Astrocyte (in vitro differentiated cells and primary cell): ENCODE data around the gene SORL1. TPM values are rescaled to one million over a fixed set of nuclear protein-coding genes. Genes with fewer than 3 reads are reported as not detected.
A peak's percentile ranks its signal among the peaks of the same experiment; 100 is the strongest.

Experiments used
- DNase-seq: peaks from one replicate; pipeline ENCODE4 v3.0.0-alpha.2; 2010; ENCODE audit warnings: low read depth
- FAIRE-seq: peaks from 2 replicates; lab custom pipeline; 2011; peaks lifted over from hg19 to GRCh38; lab: Jason Lieb, UNC
- H2AFZ ChIP-seq: 2 replicates; pipeline ENCODE4 v1.6.0; 2012; ENCODE audit warnings: low read depth, low read length, inconsistent platforms
- H3K27ac ChIP-seq: 2 replicates; pipeline ENCODE4 v1.5.1; 2011; ENCODE audit warnings: low read depth, low read length, inconsistent platforms
- H3K27me3 ChIP-seq: 2 replicates; pipeline ENCODE4 v1.6.0; 2011; ENCODE audit warnings: low read length, inconsistent platforms; ENCODE audit not compliant: insufficient read depth
- H3K36me3 ChIP-seq: 2 replicates; pipeline ENCODE4 v1.5.1; 2011; ENCODE audit warnings: low read length, inconsistent platforms; ENCODE audit not compliant: insufficient read depth
- H3K4me1 ChIP-seq: 2 replicates; pipeline ENCODE4 v1.5.1; 2011; ENCODE audit warnings: low read length, inconsistent platforms; ENCODE audit not compliant: insufficient read depth
- H3K4me2 ChIP-seq: 2 replicates; pipeline ENCODE4 v1.6.0; 2012; ENCODE audit warnings: low read length, inconsistent platforms
- H3K4me3 ChIP-seq: 2 replicates; pipeline ENCODE4 v1.5.1; 2011; ENCODE audit warnings: low read depth, mild to moderate bottlenecking, low read length, inconsistent platforms; ENCODE audit not compliant: insufficient read depth
- H3K79me2 ChIP-seq: 2 replicates; pipeline ENCODE4 v1.6.0; 2012; ENCODE audit warnings: mild to moderate bottlenecking, low read length, inconsistent platforms; ENCODE audit not compliant: insufficient read depth
- H3K9ac ChIP-seq: 2 replicates; pipeline ENCODE4 v1.6.0; 2012; ENCODE audit warnings: mild to moderate bottlenecking, low read length, inconsistent platforms
- H3K9me3 ChIP-seq: 2 replicates; pipeline ENCODE4 v1.5.1; 2012; ENCODE audit warnings: low read depth, mild to moderate bottlenecking, low read length, inconsistent platforms; ENCODE audit not compliant: insufficient read depth
- H4K20me1 ChIP-seq: 2 replicates; pipeline ENCODE4 v1.6.0; 2012; ENCODE audit warnings: low read length, inconsistent platforms; ENCODE audit not compliant: insufficient read depth
- H3K27ac Mint-ChIP-seq: one replicate; pipeline ENCODE4 v1.8.0; 2021; ENCODE audit warnings: mild to moderate bottlenecking, mixed read lengths; ENCODE audit not compliant: unreplicated experiment
- H3K27me3 Mint-ChIP-seq: one replicate; pipeline ENCODE4 v1.8.0; 2021; ENCODE audit warnings: low read depth, mixed read lengths; ENCODE audit not compliant: unreplicated experiment
- H3K36me3 Mint-ChIP-seq: one replicate; pipeline ENCODE4 v1.8.0; 2021; ENCODE audit warnings: low read depth, mixed read lengths; ENCODE audit not compliant: unreplicated experiment
- H3K4me1 Mint-ChIP-seq: one replicate; pipeline ENCODE4 v1.8.0; 2021; ENCODE audit warnings: low read depth, mixed read lengths; ENCODE audit not compliant: unreplicated experiment
- H3K4me3 Mint-ChIP-seq: one replicate; pipeline ENCODE4 v1.8.0; 2021; ENCODE audit warnings: mild to moderate bottlenecking, moderate library complexity, mixed read lengths; ENCODE audit not compliant: unreplicated experiment
- H3K9me3 Mint-ChIP-seq: one replicate; pipeline ENCODE4 v1.8.0; 2021; ENCODE audit warnings: mild to moderate bottlenecking, mixed read lengths; ENCODE audit not compliant: unreplicated experiment
- EZH2 ChIP-seq: IDR thresholded peaks from 2 replicates; pipeline ENCODE4 v1.6.1; 2012; ENCODE audit warnings: mild to moderate bottlenecking, low read length, inconsistent platforms; ENCODE audit not compliant: insufficient read depth
- total RNA-seq: library from RNA; stranded (reverse); gene quantifications from 2 replicates; pipeline ENCODE4 v1.2.1, GENCODE V29; 2021
- TF ChIP-seq, protein P1 (sequence below): IDR thresholded peaks from 2 replicates; pipeline ENCODE4 v1.5.1; 2011; ENCODE audit warnings: low read depth, mild to moderate bottlenecking, inconsistent platforms, low read length, moderate library complexity; ENCODE audit not compliant: insufficient read depth

The SORL1 gene
- total RNA-seq, 1 donor from 2014 or later: 4.1 TPM

DNA sequence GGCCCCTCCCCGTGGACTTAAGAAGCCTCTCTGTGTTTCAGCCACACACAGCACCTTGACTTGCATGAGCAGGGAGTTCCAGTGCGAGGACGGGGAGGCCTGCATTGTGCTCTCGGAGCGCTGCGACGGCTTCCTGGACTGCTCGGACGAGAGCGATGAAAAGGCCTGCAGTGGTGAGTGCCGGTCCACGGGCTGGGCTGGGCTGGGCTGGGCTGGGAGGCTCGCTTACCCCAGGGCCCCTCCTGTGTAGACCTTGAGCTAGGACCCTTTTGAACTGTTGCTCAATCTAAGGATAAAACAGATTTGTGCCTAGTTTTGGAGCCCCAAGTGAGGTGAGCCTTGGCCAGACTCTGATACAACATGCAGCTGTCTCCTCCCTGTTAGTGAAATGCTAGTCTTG, 152.0 kb downstream of the SORL1 start:
- Mint-ChIP-seq H3K27me3 (no peaks in the 10 kb centered on the region), H3K4me3 (no peak overlapping the region), H3K9me3 (peaks cover 3% of the 10 kb centered on the region), H3K4me1 (no peaks in the 10 kb centered on the region), H3K36me3 (peaks cover 10% of the 10 kb centered on the region), H3K27ac (no peak overlapping the region)
- Histone ChIP-seq H3K27me3 (peaks cover 7% of the 10 kb centered on the region), H3K4me2 (no peak overlapping the region), H2AFZ (no peak overlapping the region), H3K4me3 (no peak overlapping the region), H3K9ac (no peak overlapping the region), H3K79me2 (no peaks in the 10 kb centered on the region), H3K36me3 (no peaks in the 10 kb centered on the region), H4K20me1 (no peaks in the 10 kb centered on the region), H3K9me3 (no peaks in the 10 kb centered on the region), H3K4me1 (no peaks in the 10 kb centered on the region), H3K27ac (no peak overlapping the region)
- no peak for TF ChIP-seq EZH2
- TF ChIP-seq, protein P1, sequence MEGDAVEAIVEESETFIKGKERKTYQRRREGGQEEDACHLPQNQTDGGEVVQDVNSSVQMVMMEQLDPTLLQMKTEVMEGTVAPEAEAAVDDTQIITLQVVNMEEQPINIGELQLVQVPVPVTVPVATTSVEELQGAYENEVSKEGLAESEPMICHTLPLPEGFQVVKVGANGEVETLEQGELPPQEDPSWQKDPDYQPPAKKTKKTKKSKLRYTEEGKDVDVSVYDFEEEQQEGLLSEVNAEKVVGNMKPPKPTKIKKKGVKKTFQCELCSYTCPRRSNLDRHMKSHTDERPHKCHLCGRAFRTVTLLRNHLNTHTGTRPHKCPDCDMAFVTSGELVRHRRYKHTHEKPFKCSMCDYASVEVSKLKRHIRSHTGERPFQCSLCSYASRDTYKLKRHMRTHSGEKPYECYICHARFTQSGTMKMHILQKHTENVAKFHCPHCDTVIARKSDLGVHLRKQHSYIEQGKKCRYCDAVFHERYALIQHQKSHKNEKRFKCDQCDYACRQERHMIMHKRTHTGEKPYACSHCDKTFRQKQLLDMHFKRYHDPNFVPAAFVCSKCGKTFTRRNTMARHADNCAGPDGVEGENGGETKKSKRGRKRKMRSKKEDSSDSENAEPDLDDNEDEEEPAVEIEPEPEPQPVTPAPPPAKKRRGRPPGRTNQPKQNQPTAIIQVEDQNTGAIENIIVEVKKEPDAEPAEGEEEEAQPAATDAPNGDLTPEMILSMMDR: no peak
- no peak for DNase-seq
- no peak for FAIRE-seq

DNA sequence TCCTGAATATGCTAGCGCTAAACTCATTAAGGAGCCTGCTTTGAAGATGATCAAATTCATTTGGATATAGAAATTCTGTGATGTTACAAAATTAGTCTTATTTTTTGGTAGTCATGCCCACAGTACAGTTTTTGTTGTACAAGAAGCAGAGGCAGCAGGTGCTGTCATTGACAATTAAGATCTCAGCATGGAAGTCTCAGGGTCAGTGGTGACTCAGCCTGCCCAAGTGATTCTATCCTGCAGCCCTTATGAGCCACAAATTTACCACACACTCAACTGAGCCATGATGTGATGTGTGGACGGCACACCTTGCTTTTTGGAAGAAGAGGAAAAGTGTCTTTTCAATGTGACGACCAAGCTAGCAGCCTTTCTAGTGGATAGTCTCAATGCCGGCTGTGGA, 154.2 kb downstream of the SORL1 start:
- H3K27me3 Mint-ChIP-seq: no peaks in the 10 kb centered on the region
- no peak for FAIRE-seq
- no peak overlapping the region for H3K4me2 ChIP-seq
- H3K9me3 Mint-ChIP-seq: peaks cover 11% of the 10 kb centered on the region
- H3K4me1 Mint-ChIP-seq: no peaks in the 10 kb centered on the region
- peaks cover 19% of the 10 kb centered on the region for H3K27me3 ChIP-seq
- no peak overlapping the region for H3K9ac ChIP-seq
- H2AFZ ChIP-seq: no peak overlapping the region
- no peaks in the 10 kb centered on the region for H3K4me1 ChIP-seq
- H3K4me3 Mint-ChIP-seq: no peak overlapping the region
- no peaks in the 10 kb centered on the region for H3K36me3 ChIP-seq
- TF ChIP-seq EZH2: no peak
- TF ChIP-seq, protein P1: no peak
- H3K9me3 ChIP-seq: no peaks in the 10 kb centered on the region
- peak; percentile 14 for DNase-seq
- H3K27ac ChIP-seq: no peak overlapping the region
- H4K20me1 ChIP-seq: no peaks in the 10 kb centered on the region
- no peak overlapping the region for H3K27ac Mint-ChIP-seq
- no peak overlapping the region for H3K4me3 ChIP-seq
- H3K79me2 ChIP-seq: no peaks in the 10 kb centered on the region
- peaks cover 20% of the 10 kb centered on the region for H3K36me3 Mint-ChIP-seq

DNA sequence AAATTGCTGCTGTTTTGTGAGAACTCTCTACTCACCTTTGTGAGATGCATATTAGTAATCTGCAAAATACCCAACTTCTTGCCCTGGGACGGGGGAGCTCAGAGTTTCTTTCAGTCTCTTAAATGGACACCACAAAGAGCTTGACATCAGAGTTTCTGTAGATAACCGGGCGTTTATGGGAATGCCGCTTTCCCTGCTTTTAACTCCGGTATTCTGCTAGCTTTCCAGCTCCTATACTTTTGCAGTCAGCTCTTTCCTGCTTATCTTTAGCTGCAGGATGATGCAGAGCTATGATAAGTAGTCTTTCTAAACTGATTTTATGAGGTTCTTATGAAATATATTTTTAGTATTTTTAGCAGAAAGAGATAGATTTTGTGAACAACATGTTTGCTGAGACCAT, 155.2 kb downstream of the SORL1 start:
- H3K27ac Mint-ChIP-seq: no peak overlapping the region
- Histone ChIP-seq H3K36me3 (no peaks in the 10 kb centered on the region), H2AFZ (no peak overlapping the region), H3K9ac (no peak overlapping the region), H3K79me2 (no peaks in the 10 kb centered on the region), H3K27me3 (peaks cover 17% of the 10 kb centered on the region), H3K9me3 (no peaks in the 10 kb centered on the region), H3K27ac (no peak overlapping the region), H3K4me2 (no peak overlapping the region), H3K4me3 (no peak overlapping the region), H4K20me1 (no peaks in the 10 kb centered on the region), H3K4me1 (no peaks in the 10 kb centered on the region)
- H3K4me1 Mint-ChIP-seq: no peaks in the 10 kb centered on the region
- DNase-seq (no peak), FAIRE-seq (no peak)
- no peaks in the 10 kb centered on the region for H3K27me3 Mint-ChIP-seq
- peaks cover 11% of the 10 kb centered on the region for H3K9me3 Mint-ChIP-seq
- TF ChIP-seq EZH2: no peak
- TF ChIP-seq, protein P1: no peak
- H3K36me3 Mint-ChIP-seq: peaks cover 20% of the 10 kb centered on the region
- no peak overlapping the region for H3K4me3 Mint-ChIP-seq
